ENCODE measurements around the gene SLC24A4. TPM values are rescaled to one million over a fixed set of nuclear protein-coding genes. Genes with fewer than 3 reads are reported as not detected.

The SLC24A4 gene
- total RNA-seq, 1 experiment from 2014 or later, result not detected

DNA sequence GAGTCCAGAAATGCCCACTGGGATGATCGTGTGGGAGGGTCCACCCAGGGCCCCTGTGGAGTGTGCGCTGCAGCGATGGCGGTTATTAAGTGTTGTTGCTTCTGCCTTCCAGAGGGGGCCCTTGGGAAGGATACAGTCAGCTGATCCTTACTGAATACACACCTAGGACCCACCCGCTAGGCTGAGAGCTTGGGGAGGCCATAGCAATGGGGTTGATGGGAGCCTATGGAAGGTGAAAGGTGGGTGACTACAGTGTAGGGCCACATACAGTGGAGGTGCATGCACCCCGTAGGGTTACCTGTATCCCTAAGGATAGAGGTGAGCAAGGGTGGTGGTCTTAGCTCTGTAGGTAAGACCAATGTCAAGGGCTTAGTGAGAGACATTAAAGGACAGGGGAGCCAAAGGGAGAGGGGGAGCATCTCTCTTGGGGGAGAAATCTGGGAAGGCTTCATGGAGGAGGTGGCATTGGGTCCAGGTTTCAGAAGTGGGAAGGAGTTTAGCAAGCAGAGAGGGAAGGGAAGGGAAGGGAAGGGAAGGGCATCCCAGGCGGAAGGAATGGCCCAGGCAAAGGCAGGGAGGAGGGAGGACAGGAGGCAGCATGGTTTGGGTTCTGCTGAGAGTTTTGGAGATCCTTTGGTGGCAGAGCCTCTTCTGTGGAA, 117.5 kb downstream of the SLC24A4 start:
- RAD21 ChIA-PET (ENCODE audit: low non-redundant PET in 1 of 2, low total read pairs in 2 of 2, uncharacterized antibody in 2 of 2, unreplicated experiment in 2 of 2), result no interaction called here
- POLR2A ChIA-PET, result no interaction called here
- Histone ChIP-seq H4K20me1 (ENCODE audit: insufficient read depth) (no peaks in the 10 kb centered on the region), H3K4me1 (ENCODE audit: control insufficient read depth in 1 of 2, insufficient read depth in 2 of 2, low read length in 2 of 2) (no peaks in the 10 kb centered on the region), H3K9ac (ENCODE audit: low read length) (no peak overlapping the region), H2AFZ (ENCODE audit: low read depth, low read length, poor library complexity, severe bottlenecking) (no peak overlapping the region), H3K4me3 (replicated peaks in 1 of 2; ENCODE audit: low read depth in 1 of 2, low read length in 2 of 2) (no peak overlapping the region), H3K9me2 (ENCODE audit: insufficient read depth) (no peaks in the 10 kb centered on the region), H3K4me2 (ENCODE audit: low read length) (no peak overlapping the region), H3K27me3 (ENCODE audit: insufficient read depth, low read length) (no peaks in the 10 kb centered on the region), H3K79me2 (ENCODE audit: insufficient read depth, low read length) (no peaks in the 10 kb centered on the region), H3K9me3 (ENCODE audit: control insufficient read depth in 1 of 2, insufficient read depth in 1 of 2, low read depth in 1 of 2, low read length in 2 of 2) (no peaks in the 10 kb centered on the region), H3K36me3 (ENCODE audit: control insufficient read depth in 1 of 2, insufficient read depth in 2 of 2, low read length in 2 of 2) (no peaks in the 10 kb centered on the region), H3K27ac (ENCODE audit: low read depth, low read length) (no peak overlapping the region)
- intact Hi-C loops (cut with micrococcal nuclease), result no loop called here
- CTCF ChIA-PET, result no interaction called here
- DNase-seq (ENCODE audit: low read depth, low spot score), result no peak
- TF ChIP-seq EZH2 (IDR thresholded peaks at IDR 0.05) (no peak), ZFX (IDR thresholded peaks at IDR 0.05) (no peak), SP1 (IDR thresholded peaks at IDR 0.05; ENCODE audit: low read depth) (no peak), POLR2A (IDR thresholded peaks at IDR 0.05; ENCODE audit: borderline replicate concordance, extremely low read depth, insufficient read depth, insufficient read length) (no peak), SIN3A (IDR thresholded peaks at IDR 0.05; ENCODE audit: low read depth) (no peak), TCF7L2 (IDR thresholded peaks at IDR 0.05; ENCODE audit: borderline replicate concordance, extremely low read depth, insufficient read depth, insufficient read length) (no peak), CEBPB (IDR thresholded peaks at IDR 0.05; ENCODE audit: low read depth) (no peak), ELF1 (IDR thresholded peaks at IDR 0.05; ENCODE audit: borderline replicate concordance, low read depth) (no peak), POLR2AphosphoS5 (IDR thresholded peaks at IDR 0.05; ENCODE audit: low read depth, low read length) (no peak), ZNF274 (IDR thresholded peaks at IDR 0.05; ENCODE audit: low read depth, low read length) (no peak), EZH2phosphoT487 (IDR thresholded peaks at IDR 0.05; ENCODE audit: borderline replicate concordance) (no peak), REST (IDR thresholded peaks at IDR 0.05; ENCODE audit: low read depth) (no peak), ZBTB33 (IDR thresholded peaks at IDR 0.05; ENCODE audit: extremely low read depth, insufficient replicate concordance, low read length) (no peak), RAD21 (IDR thresholded peaks at IDR 0.05; ENCODE audit: low read depth) (no peak), YY1 (IDR thresholded peaks at IDR 0.05; ENCODE audit: extremely low read depth, insufficient replicate concordance, low read depth, low read length) (no peak)
- TF ChIP-seq, protein P1, sequence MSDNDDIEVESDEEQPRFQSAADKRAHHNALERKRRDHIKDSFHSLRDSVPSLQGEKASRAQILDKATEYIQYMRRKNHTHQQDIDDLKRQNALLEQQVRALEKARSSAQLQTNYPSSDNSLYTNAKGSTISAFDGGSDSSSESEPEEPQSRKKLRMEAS (IDR thresholded peaks at IDR 0.05), result no peak
- TF ChIP-seq, protein P2, sequence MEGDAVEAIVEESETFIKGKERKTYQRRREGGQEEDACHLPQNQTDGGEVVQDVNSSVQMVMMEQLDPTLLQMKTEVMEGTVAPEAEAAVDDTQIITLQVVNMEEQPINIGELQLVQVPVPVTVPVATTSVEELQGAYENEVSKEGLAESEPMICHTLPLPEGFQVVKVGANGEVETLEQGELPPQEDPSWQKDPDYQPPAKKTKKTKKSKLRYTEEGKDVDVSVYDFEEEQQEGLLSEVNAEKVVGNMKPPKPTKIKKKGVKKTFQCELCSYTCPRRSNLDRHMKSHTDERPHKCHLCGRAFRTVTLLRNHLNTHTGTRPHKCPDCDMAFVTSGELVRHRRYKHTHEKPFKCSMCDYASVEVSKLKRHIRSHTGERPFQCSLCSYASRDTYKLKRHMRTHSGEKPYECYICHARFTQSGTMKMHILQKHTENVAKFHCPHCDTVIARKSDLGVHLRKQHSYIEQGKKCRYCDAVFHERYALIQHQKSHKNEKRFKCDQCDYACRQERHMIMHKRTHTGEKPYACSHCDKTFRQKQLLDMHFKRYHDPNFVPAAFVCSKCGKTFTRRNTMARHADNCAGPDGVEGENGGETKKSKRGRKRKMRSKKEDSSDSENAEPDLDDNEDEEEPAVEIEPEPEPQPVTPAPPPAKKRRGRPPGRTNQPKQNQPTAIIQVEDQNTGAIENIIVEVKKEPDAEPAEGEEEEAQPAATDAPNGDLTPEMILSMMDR (IDR thresholded peaks at IDR 0.05 in 2 of 3, conservative IDR thresholded peaks at IDR 0.05 in 1 of 3; ENCODE audit: borderline replicate concordance in 1 of 3, insufficient read depth in 1 of 3, low read depth in 2 of 3, low read length in 2 of 3), result no peak
- BruUV-seq (replicated peaks), result no TSS peak
- ATAC-seq, result no peak
